HG02840 (cell line): ENCODE measurements around the gene NIPAL4.
A peak's percentile ranks its signal among the peaks of the same experiment; 100 is the strongest.

Experiments used
- ATAC-seq: cut with Tn5 transposase; IDR thresholded peaks from one replicate; pipeline ENCODE4 v1.9.1; 2021; ENCODE audit warnings: mild to moderate bottlenecking, moderate library complexity, moderate number of reproducible peaks; ENCODE audit not compliant: unreplicated experiment, low FRiP score

Gene NIPAL4

DNA sequence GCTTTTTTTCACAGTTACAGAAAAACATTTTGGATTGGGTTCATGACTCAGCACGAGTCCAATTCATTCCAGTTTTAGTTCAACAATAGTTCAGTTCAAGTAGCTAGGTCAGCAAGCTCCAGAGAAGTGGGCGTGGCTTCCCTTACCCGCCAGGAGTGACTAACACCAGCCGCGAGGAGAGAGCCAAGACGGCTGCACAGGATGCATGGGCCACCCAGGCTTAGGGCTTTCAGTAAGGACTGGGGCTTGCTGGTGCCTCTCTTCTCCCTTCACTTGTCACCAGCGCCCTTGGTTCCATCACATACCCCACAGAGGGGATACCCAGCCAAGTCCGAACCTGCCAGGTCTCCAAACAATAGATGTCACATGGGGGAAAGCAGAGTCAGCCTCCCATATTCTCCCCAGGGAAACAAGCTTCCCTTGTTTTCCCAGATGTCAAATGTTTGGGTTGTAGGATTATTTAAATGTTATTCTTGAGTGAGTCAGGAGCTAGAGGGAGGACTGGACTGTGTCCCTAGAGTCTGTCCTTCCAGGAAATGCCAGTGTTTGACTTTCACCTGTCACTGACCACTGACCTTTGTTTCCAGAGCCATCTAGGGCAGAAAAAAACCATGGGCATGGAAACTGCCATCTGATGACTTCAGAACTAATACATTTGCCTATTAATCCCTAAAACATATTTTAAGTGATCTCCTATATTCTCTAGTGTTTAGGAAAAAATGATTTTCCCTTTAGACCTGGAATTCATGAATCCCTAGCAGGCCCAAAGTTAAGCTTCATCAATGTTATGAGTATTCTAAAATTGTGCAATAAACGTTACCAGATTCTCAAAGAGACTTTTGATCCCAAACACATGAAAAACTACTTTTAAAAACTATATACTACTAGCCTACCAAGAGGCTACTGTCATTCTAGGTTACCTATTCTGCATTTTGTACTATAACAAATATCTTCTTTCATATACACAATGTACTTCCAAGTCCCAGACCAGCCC lies 51.9 kb downstream of the NIPAL4 start:
- ATAC-seq: no peak

GRCh38 chr5:157513182-157513581 lies 53.2 kb downstream of the NIPAL4 start:
- no peak for ATAC-seq

DNA sequence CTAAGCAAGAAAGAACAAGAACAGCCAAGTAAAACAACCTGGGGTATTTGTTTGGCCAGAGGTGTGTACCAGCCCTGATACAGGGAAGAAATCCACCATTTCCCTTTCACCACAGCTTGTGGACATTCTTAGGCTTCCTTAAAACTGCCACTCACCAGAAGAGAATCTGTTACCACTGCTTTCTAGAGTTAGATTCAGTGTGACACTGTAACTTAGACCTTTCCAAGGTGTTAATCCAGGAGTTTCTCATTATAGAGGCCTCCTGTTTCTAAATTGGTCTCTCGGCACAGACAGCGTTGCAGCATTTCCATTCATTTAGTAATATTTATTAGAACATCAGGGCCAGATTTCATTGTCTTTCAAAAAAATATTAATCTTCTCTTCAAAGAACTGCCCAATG lies 55.0 kb downstream of the NIPAL4 start:
- ATAC-seq: no peak

DNA sequence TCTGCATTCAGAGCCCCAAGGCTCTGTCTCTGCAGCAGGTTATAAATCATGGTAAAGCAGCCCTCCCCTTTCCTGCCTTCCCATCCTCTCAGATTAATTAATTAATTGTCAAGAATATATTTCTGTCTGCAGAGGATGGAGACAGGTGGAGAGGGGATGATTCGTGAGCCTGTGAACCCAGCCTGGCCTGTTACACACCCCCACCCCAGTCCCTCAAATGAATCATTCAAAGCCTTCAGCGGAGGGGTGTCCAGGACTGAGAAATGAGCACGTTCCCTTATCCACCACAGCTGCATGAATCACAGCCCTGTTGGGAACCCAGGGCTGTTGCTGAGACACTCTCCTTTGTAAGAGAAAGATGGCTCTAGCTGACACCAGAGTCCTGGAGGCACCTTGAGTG lies 56.0 kb downstream of the NIPAL4 start:
- no peak for ATAC-seq

GRCh38 chr5:157516626-157517325 lies 56.8 kb downstream of the NIPAL4 start:
- no peak for ATAC-seq

- no peak for ATAC-seq
Observed at GRCh38 chr5:157518963-157519362, 59.0 kb downstream of the NIPAL4 start.

- ATAC-seq: peak; percentile 71
Observed at GRCh38 chr5:157519579-157520253, 59.7 kb downstream of the NIPAL4 start.

- no peak for ATAC-seq
Observed at GRCh38 chr5:157520911-157521703, 61.1 kb downstream of the NIPAL4 start.

- no peak for ATAC-seq
Observed at GRCh38 chr5:157521704-157522029, 61.7 kb downstream of the NIPAL4 start.

GRCh38 chr5:157523976-157524375 lies 64.0 kb downstream of the NIPAL4 start:
- no peak for ATAC-seq
